ENCODE results near the gene CAMTA1. TPM values are rescaled to one million over a fixed set of nuclear protein-coding genes. Genes with fewer than 3 reads are reported as not detected.

The CAMTA1 gene
- polyA plus RNA-seq, 1 of the 3 experiments (the other 2 are of a cell fraction), result 63.1 TPM

DNA sequence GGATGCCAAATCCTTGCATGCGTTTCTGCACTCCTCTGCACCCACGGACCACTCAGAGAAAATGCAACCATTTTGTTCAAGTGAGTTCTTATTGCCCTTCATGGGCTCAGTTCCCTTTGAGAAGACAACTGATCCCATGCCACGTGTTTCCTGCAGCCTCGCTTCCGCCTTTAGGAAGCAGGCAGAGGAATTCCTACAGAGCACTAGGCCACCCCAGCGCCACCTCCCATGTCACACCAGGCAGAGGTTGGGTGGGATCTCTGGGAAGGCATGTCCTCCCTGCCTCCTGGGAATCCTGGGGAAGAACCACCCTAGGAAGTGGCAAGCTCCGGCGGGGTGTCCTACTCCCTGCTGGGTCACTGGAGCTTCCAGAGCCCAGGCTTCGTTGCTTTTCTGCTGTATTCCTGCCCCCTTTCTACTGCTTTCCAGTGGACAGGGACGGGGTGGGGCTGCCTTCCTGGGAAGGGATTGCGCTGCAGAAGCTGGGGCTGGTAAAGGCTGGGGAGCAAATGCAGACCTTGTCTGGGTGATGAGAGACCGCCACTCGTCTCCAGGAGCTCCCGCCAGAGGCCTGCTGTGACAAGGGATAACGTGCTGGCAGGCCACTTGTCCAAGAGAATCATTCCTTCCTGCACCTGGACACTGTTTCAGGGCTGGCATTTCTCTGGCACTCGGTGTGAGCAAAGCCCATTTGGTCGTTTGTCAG, 507.6 kb downstream of the CAMTA1 start:
- Histone ChIP-seq H3K9me2 (no peaks in the 10 kb centered on the region), H4K20me1 (ENCODE audit: insufficient read depth) (no peaks in the 10 kb centered on the region), H3K4me3 (ENCODE audit: low read depth in 2 of 2, low read length in 1 of 2) (no peak overlapping the region), H3K27me3 (ENCODE audit: insufficient read depth) (no peaks in the 10 kb centered on the region), H3K9me3 (0 out of 2 replicates have a peak, but pooled peaks cover 4% of the 10 kb centered on the region), H3K4me2 (peak overlapping the region; percentile 41; the same call in 1 of the 2 replicates), H3K79me2 (ENCODE audit: insufficient read depth) (no peaks in the 10 kb centered on the region), H3K9ac (no peak overlapping the region), H3K36me3 (replicated peaks in 1 of 2; ENCODE audit: control insufficient read depth in 1 of 2, insufficient read depth in 2 of 2, low read length in 1 of 2) (no peaks in the 10 kb centered on the region), H2AFZ (ENCODE audit: low read depth) (no peak overlapping the region), H3K27ac (ENCODE audit: low read depth in 2 of 2, low read length in 1 of 2) (peak overlapping the region; percentile 85 to 96; a peak in 3 of 4 replicates), H3K4me1 (ENCODE audit: control insufficient read depth in 1 of 2, insufficient read depth in 2 of 2, low read depth in 1 of 2, low read length in 1 of 2) (peaks cover 18 to 43% of the 10 kb centered on the region in 2 experiments), H3F3A (replicated peaks; ENCODE audit: insufficient read depth) (peaks cover 11% of the 10 kb centered on the region)
- TF ChIP-seq, protein P1, sequence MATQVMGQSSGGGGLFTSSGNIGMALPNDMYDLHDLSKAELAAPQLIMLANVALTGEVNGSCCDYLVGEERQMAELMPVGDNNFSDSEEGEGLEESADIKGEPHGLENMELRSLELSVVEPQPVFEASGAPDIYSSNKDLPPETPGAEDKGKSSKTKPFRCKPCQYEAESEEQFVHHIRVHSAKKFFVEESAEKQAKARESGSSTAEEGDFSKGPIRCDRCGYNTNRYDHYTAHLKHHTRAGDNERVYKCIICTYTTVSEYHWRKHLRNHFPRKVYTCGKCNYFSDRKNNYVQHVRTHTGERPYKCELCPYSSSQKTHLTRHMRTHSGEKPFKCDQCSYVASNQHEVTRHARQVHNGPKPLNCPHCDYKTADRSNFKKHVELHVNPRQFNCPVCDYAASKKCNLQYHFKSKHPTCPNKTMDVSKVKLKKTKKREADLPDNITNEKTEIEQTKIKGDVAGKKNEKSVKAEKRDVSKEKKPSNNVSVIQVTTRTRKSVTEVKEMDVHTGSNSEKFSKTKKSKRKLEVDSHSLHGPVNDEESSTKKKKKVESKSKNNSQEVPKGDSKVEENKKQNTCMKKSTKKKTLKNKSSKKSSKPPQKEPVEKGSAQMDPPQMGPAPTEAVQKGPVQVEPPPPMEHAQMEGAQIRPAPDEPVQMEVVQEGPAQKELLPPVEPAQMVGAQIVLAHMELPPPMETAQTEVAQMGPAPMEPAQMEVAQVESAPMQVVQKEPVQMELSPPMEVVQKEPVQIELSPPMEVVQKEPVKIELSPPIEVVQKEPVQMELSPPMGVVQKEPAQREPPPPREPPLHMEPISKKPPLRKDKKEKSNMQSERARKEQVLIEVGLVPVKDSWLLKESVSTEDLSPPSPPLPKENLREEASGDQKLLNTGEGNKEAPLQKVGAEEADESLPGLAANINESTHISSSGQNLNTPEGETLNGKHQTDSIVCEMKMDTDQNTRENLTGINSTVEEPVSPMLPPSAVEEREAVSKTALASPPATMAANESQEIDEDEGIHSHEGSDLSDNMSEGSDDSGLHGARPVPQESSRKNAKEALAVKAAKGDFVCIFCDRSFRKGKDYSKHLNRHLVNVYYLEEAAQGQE (IDR thresholded peaks at IDR 0.05; ENCODE audit: low read depth, low read length), result peak; percentile 73
- TF ChIP-seq TCF12 (IDR thresholded peaks at IDR 0.05), result no peak
- 91% methylated on average over 10 of the region's 17 CpGs for WGBS (ENCODE audit: low lambda C conversion rate)
- ChIA-PET CTCF (interaction anchor here (1.2 to 2.4 kb wide), 4 partner anchors 12 to 39 kb away, joined by 3 to 9 read pairs (median 4); no protein-coding TSS in a partner anchor), POLR2A (no interaction called here)
- no peak for DNase-seq

DNA sequence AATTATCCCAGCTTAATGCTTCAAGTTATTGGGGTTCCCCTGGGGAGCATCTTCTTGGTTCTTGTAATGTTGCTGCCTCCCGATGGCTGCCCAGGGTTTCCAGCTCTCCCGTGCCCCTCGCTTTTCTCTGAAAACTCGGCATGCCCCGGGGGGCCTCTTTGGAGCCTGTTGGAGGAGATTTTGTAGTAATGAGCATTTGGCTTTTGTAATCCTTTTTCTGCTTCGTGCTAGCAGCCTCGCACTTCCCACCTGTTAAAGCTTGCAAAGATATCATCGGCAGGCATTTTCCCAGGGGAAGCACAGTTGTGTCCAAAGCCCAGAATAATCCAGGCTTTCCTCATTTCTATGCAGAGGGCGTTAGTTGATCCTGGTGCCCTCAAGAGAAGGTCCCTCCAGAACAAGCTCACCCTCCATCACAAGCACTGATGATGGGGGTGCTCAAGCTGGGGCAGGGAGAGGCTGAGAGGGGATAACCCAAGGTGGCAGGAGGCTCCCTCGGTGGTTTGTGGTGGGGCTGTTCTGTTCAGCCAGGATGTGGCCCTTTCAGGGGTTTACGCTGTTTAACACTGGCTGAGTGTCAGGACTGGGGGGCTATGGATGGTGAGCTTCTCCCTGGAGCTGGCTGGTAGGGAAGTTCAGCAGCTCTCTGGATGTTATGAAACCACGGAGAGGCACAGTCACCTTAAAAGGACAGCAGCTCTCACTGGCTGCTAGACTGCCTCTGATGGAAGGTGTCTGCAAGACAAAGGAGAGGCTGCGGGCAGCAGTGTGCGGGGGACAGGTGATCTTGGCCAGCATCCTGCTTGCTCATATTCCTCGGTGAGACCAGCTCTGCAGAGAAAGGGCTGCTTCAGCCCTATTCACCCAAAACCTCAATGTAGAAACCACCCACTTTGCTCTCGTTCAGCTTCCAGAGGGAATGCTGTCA, 508.7 kb downstream of the CAMTA1 start:
- no peak for DNase-seq
- H3F3A ChIP-seq (replicated peaks; ENCODE audit: insufficient read depth), result peaks cover 22% of the 10 kb centered on the region
- WGBS (ENCODE audit: low lambda C conversion rate), result 82% methylated on average over 11 of the region's 16 CpGs
- ChIA-PET CTCF (interaction anchor here (1.0 to 1.3 kb wide), 3 partner anchors 14 to 334 kb away, joined by 3 read pairs; no protein-coding TSS in a partner anchor), POLR2A (interaction anchor here (0.7 kb wide), 1 partner anchor 280 kb away, joined by 3 read pairs; no protein-coding TSS in a partner anchor)
- no peaks in the 10 kb centered on the region for H3K27me3 ChIP-seq (ENCODE audit: insufficient read depth)
- peak overlapping the region in 1 of 2 experiments; percentile 96; a peak in 1 of 4 replicates for H3K27ac ChIP-seq (ENCODE audit: low read depth in 2 of 2, low read length in 1 of 2)
- peaks cover 29 to 46% of the 10 kb centered on the region in 2 experiments for H3K4me1 ChIP-seq (ENCODE audit: control insufficient read depth in 1 of 2, insufficient read depth in 2 of 2, low read depth in 1 of 2, low read length in 1 of 2)
- H3K79me2 ChIP-seq (ENCODE audit: insufficient read depth), result no peaks in the 10 kb centered on the region
- no peak overlapping the region for H3K4me2 ChIP-seq
- H2AFZ ChIP-seq (ENCODE audit: low read depth), result no peak overlapping the region
- H3K36me3 ChIP-seq (replicated peaks in 1 of 2; ENCODE audit: control insufficient read depth in 1 of 2, insufficient read depth in 2 of 2, low read length in 1 of 2), result no peaks in the 10 kb centered on the region
- no peak overlapping the region for H3K9ac ChIP-seq
- H3K4me3 ChIP-seq (ENCODE audit: low read depth in 2 of 2, low read length in 1 of 2), result no peak overlapping the region
- 0 out of 2 replicates have a peak, but pooled peaks cover 4% of the 10 kb centered on the region for H3K9me3 ChIP-seq
- H4K20me1 ChIP-seq (ENCODE audit: insufficient read depth), result no peaks in the 10 kb centered on the region
- H3K9me2 ChIP-seq, result no peaks in the 10 kb centered on the region
- TF ChIP-seq, protein P2, sequence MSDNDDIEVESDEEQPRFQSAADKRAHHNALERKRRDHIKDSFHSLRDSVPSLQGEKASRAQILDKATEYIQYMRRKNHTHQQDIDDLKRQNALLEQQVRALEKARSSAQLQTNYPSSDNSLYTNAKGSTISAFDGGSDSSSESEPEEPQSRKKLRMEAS (IDR thresholded peaks at IDR 0.05; ENCODE audit: low read depth), result no peak
- no peak for TF ChIP-seq FOXM1 (IDR thresholded peaks at IDR 0.05; ENCODE audit: low read depth)
- no peak for TF ChIP-seq GATA2 (CRISPR knock-in tag; IDR thresholded peaks at IDR 0.05)
- TF ChIP-seq SMC3 (IDR thresholded peaks at IDR 0.05; ENCODE audit: low read depth, low read length), result no peak
- TF ChIP-seq TCF12 (IDR thresholded peaks at IDR 0.05), result no peak
